Activated naive CD4-positive, alpha-beta T cell treated with anti-CD3 and anti-CD28 coated beads, Interleukin-2, amount 10 ng/mL, durations not matched to agents 7 days and 5 days (primary cell): ENCODE data around the gene MAFB.

ENCODE experiments used
- CTCF ChIA-PET: fragments of 350-600 bp; sonication (Branson Sonifier 250); formaldehyde crosslinking; loops from one replicate; lab custom pipeline; 2021; ENCODE audit warnings: antibody characterized with exemption; lab: Charles Lee
- DNase-seq: peaks from one replicate; pipeline ENCODE4 v3.0.0-alpha.2; 2020
- H3K27ac Mint-ChIP-seq: one replicate; pipeline ENCODE4 v1.8.0; 2021; ENCODE audit warnings: mild to moderate bottlenecking, moderate library complexity, mixed read lengths
- H3K27me3 Mint-ChIP-seq: one replicate; pipeline ENCODE4 v1.8.0; 2021; ENCODE audit warnings: mild to moderate bottlenecking, mixed read lengths
- H3K36me3 Mint-ChIP-seq: one replicate; pipeline ENCODE4 v1.8.0; 2021; ENCODE audit warnings: mixed read lengths
- H3K4me1 Mint-ChIP-seq: one replicate; pipeline ENCODE4 v1.8.0; 2021; ENCODE audit warnings: mixed read lengths
- H3K4me3 Mint-ChIP-seq: one replicate; pipeline ENCODE4 v1.8.0; 2021; ENCODE audit warnings: mild to moderate bottlenecking, moderate library complexity, mixed read lengths
- H3K9me3 Mint-ChIP-seq: one replicate; pipeline ENCODE4 v1.8.0; 2021; ENCODE audit warnings: mixed read lengths

Gene MAFB

DNA sequence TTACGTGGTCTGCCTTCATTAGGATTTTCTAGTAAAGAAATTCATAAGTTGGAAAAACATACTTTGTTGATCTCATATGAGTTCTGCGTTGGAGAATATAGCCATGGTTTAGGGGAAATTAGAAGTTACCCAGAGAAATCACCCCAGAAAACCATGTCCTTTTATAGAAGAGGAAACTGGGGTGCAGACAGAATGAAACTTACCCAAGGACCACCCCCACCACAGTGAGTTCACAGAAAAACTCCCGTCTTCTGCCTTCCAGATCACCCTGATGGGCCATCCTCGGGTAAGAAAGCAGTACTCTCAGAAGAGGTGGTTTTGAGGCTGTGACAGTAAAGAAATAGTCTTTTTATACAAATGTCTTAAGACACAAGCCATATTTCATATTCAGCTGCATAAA lies 25.1 kb upstream of the MAFB start:
- Mint-ChIP-seq H3K27ac (no peak overlapping the region), H3K4me1 (no peaks in the 10 kb centered on the region), H3K4me3 (no peak overlapping the region), H3K9me3 (no peaks in the 10 kb centered on the region), H3K36me3 (no peaks in the 10 kb centered on the region), H3K27me3 (peaks cover 19% of the 10 kb centered on the region)
- DNase-seq: no peak
- CTCF ChIA-PET: interaction anchor here (0.7 to 1.0 kb wide), 3 partner anchors 24 to 249 kb away, joined by 3 to 6 read pairs (median 3); no protein-coding TSS in a partner anchor

DNA sequence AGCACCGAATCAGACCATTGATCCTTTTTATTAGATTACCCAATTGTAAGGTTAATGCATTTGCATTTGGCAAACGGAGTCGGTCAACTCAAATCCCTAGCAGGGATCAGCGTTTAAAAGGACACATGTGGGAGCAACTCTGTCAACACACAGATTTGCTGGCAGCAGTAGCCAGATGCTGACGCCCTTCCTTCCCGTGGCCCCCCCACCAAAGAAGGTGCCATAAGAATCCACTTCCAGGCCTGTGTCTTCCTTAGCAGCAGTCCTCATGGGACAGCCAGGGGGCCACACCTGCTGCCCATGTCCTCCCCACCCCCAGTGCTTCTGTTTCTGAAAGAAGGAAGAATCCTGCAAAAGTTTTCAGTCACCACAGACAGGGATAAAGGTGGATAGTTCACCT lies 24.5 kb upstream of the MAFB start:
- CTCF ChIA-PET: no interaction called here
- Mint-ChIP-seq H3K36me3 (no peaks in the 10 kb centered on the region), H3K9me3 (no peaks in the 10 kb centered on the region), H3K4me1 (no peaks in the 10 kb centered on the region), H3K27ac (no peak overlapping the region), H3K27me3 (peaks cover 21% of the 10 kb centered on the region), H3K4me3 (no peak overlapping the region)
- no peak for DNase-seq

DNA sequence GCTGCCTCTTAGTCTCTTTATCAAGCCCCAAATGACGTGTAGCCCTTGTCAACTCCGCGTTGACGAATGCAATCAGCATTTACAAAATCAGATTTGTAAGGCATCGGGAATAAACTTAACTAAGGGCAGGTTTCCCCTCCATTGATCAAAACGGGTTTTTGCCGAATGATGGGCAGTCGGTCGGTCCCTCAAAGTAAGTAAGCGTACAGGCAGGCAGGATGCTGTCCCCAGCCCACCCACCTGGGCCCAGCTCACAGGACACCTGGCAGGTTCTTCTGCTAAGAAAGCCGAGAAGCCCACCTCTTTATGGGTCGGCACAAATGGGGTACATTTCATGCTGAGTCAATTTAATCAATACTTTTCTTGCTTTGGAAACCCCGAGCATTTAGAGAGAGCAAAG lies 22.0 kb upstream of the MAFB start:
- CTCF ChIA-PET: no interaction called here
- Mint-ChIP-seq H3K27me3 (peaks cover 25% of the 10 kb centered on the region), H3K4me1 (no peaks in the 10 kb centered on the region), H3K4me3 (no peak overlapping the region), H3K36me3 (no peaks in the 10 kb centered on the region), H3K9me3 (no peaks in the 10 kb centered on the region), H3K27ac (no peak overlapping the region)
- no peak for DNase-seq

DNA sequence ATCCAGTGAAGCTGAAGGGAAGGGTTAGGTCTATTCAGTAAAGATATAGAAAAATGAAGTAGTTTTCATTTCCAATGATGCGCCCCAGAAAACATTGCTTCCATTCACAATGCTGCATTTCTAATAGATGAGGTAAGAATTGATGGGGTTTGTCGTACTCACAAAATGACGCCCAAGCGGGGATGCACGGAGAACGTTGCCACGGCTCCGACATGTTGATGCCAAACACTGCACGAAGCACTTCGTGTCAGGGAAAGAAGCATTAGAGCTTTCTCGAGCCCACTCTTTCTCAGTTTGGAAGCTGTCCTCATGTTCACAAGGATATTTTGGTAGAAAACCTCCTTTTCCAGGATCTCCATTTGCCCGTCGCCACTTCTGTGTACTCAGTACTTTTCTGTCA lies 21.6 kb upstream of the MAFB start:
- peaks cover 26% of the 10 kb centered on the region for H3K27me3 Mint-ChIP-seq
- no peaks in the 10 kb centered on the region for H3K4me1 Mint-ChIP-seq
- H3K4me3 Mint-ChIP-seq: no peak overlapping the region
- H3K27ac Mint-ChIP-seq: no peak overlapping the region
- H3K36me3 Mint-ChIP-seq: no peaks in the 10 kb centered on the region
- DNase-seq: no peak
- CTCF ChIA-PET: no interaction called here
- no peaks in the 10 kb centered on the region for H3K9me3 Mint-ChIP-seq

DNA sequence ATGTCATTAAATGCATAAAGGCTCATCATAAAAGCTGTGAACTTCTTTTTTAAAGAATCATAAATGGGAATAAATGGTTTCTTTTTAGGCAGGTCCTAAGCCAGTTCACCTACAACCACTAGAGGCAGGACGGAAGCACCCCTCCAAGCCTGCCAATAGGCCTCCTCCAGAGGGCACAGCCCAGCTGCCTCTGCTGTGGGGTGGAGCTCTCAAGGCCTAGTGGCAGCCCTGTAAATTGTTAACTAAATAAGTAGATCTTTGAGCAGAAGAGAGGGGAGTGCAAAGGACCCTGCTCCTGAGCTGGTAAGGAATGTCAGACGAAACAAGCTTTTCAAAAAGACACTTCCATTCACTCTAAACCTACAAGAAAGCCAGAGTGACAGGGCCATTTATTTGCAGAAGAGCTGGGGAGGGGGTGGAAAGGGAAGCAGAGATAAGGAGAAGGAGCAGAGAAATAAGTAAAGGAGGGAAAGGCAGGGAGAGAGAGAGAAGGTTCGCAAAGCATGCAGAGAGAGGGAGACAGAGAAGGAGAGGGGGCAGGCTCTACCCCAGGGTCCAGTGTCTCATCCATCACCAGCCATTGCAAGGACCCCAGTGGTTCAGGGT lies 18.0 kb upstream of the MAFB start:
- no peaks in the 10 kb centered on the region for H3K9me3 Mint-ChIP-seq
- no peak overlapping the region for H3K4me3 Mint-ChIP-seq
- H3K27me3 Mint-ChIP-seq: peaks cover 26% of the 10 kb centered on the region
- no peaks in the 10 kb centered on the region for H3K4me1 Mint-ChIP-seq
- H3K36me3 Mint-ChIP-seq: no peaks in the 10 kb centered on the region
- no peak for DNase-seq
- CTCF ChIA-PET: interaction anchor here (1.1 to 1.3 kb wide), 2 partner anchors 20 to 34 kb away, joined by 3 read pairs; no protein-coding TSS in a partner anchor
- no peak overlapping the region for H3K27ac Mint-ChIP-seq

DNA sequence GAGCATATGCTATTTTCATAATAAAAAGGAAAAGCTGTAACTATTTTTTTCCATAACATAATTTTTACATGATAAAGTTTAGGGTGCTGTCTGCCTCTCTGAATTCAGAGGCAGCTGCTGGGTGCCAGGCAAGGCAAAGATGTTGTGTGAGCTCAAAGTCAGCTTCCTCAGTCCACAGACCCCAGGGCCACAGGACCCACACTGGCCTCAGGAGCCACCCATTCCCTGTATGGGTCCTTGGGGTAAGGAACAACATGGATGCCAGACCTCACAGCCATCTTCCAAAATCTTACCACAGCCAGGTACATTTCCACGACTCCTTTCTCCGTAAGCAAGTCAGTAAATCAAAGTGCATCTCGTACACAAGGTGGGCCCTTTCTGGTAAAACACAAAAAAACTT lies 16.4 kb upstream of the MAFB start:
- no peak overlapping the region for H3K27ac Mint-ChIP-seq
- H3K27me3 Mint-ChIP-seq: peaks cover 26% of the 10 kb centered on the region
- CTCF ChIA-PET: no interaction called here
- H3K9me3 Mint-ChIP-seq: no peaks in the 10 kb centered on the region
- H3K4me1 Mint-ChIP-seq: no peaks in the 10 kb centered on the region
- no peaks in the 10 kb centered on the region for H3K36me3 Mint-ChIP-seq
- no peak overlapping the region for H3K4me3 Mint-ChIP-seq
- no peak for DNase-seq

DNA sequence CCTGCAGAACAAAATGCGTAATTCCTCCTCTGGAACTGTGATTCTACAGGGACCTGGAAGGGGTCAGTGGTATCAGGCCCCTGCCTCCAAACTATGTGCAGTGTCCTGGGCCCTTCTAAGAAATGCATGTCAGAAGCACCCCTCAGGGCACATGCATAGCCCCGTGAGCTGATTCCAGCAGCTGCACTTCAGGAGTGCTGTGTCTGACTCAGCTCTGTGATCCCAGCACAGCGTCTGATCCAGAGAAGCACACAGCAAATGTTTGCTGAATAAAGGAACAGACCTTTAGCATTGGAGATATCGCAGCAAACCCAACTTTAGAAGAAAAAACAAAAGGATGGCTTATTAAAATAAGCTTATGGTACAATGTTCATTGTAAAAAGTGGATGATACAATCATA lies 15.8 kb upstream of the MAFB start:
- no peaks in the 10 kb centered on the region for H3K4me1 Mint-ChIP-seq
- no peak overlapping the region for H3K4me3 Mint-ChIP-seq
- H3K36me3 Mint-ChIP-seq: no peaks in the 10 kb centered on the region
- peaks cover 26% of the 10 kb centered on the region for H3K27me3 Mint-ChIP-seq
- DNase-seq: no peak
- CTCF ChIA-PET: no interaction called here
- no peaks in the 10 kb centered on the region for H3K9me3 Mint-ChIP-seq
- H3K27ac Mint-ChIP-seq: no peak overlapping the region

DNA sequence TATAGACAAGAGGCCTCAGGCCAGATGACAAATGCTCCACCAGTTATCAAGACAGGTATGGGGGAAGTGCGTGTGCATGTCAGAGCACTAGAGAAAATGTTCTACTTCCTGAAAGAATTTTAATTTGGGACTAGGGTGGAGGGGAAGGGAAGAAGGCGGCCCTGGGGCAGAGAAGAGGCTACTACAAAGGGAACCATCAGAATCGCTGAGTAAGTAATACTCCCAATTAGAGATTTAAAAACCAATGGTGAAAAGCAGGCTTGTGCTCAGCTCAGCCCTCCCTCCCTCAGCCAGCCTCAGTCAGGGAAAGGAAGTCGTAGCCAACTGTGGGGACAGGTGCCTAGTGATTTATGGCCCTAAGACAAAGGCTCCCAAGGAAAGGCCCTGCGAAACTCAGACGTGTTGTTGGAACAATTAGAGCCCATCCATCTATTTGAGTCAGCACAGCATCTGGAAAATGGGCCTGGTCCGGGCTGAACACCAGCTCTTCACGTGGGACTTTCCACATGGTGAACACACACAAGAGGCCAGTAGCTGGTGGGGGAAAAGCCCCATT lies 15.0 kb upstream of the MAFB start:
- Mint-ChIP-seq H3K4me3 (no peak overlapping the region), H3K36me3 (no peaks in the 10 kb centered on the region), H3K9me3 (no peaks in the 10 kb centered on the region), H3K4me1 (no peaks in the 10 kb centered on the region), H3K27ac (no peak overlapping the region), H3K27me3 (peaks cover 32% of the 10 kb centered on the region)
- CTCF ChIA-PET: interaction anchor here (1.1 kb wide), 1 partner anchor 37 kb away, joined by 3 read pairs; no protein-coding TSS in a partner anchor
- DNase-seq: no peak

DNA sequence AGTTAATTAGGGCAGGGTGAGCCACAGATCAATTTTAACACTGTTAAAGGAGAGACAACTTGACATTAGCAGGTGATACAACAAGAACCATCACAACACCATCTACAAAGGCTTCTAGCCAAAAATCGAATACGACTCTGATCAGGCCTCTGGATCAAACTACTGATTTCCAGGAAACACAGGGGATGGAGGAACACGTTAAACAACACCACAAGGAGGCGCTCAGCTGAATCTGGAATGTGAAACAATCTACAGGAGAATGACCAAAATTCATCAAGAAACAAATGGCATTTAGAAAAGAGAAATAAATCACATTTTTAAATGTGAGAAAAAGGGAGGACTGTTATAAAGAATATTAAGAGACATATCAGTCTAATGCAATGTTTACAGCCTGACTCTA lies 13.5 kb upstream of the MAFB start:
- Mint-ChIP-seq H3K36me3 (no peaks in the 10 kb centered on the region), H3K27ac (no peak overlapping the region), H3K27me3 (peaks cover 43% of the 10 kb centered on the region), H3K4me1 (no peaks in the 10 kb centered on the region), H3K4me3 (no peak overlapping the region), H3K9me3 (no peaks in the 10 kb centered on the region)
- no peak for DNase-seq
- CTCF ChIA-PET: no interaction called here

DNA sequence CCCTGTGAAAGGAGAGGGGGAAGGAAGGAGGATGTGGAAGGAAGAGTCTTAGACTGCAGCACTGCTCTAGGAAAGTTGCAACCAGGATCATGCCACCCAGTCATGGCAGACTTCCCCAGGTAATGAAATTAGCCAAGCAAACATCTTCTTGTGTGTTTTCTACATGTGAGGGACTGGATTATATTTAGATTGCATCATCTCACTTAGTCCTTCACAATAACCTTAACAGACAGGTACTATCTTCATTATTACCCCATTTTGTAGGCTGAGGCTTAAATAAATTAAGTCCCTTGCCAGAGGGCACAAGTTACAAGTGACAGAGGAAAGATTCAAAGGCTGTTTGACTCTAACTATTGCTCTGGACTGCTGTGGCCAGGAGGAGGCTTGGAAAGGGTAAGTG lies 9.7 kb upstream of the MAFB start:
- H3K27me3 Mint-ChIP-seq: peaks cover 63% of the 10 kb centered on the region

DNA sequence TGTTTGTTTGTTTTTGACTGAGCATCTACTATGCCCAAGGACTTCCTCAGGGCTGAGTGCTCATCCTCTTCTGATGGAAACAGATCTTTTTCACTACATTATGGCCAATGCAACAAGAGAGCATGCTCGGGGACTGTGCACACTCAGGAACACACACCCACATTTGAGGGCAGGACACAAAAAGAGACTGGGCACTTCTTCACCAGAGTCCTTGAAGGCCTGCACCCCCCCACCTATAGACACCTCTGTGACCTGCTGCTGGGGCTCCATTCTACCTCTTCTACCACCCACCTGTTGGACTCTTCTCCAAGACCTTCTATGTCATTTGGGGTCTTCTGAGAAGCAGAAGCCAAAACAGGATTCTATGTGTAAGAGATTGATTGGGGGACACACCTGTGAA lies 9.2 kb upstream of the MAFB start:
- no peak for DNase-seq
- Mint-ChIP-seq H3K4me1 (no peaks in the 10 kb centered on the region), H3K27ac (no peak overlapping the region), H3K9me3 (no peaks in the 10 kb centered on the region), H3K4me3 (no peak overlapping the region), H3K27me3 (peaks cover 64% of the 10 kb centered on the region), H3K36me3 (no peaks in the 10 kb centered on the region)
- CTCF ChIA-PET: no interaction called here

More for the DNA sequence above, 9.7 kb upstream of the MAFB start:
- no peaks in the 10 kb centered on the region for H3K9me3 Mint-ChIP-seq
- no peaks in the 10 kb centered on the region for H3K4me1 Mint-ChIP-seq
- CTCF ChIA-PET: no interaction called here
- no peak overlapping the region for H3K27ac Mint-ChIP-seq
- no peak overlapping the region for H3K4me3 Mint-ChIP-seq
- DNase-seq: no peak
- H3K36me3 Mint-ChIP-seq: no peaks in the 10 kb centered on the region

DNA sequence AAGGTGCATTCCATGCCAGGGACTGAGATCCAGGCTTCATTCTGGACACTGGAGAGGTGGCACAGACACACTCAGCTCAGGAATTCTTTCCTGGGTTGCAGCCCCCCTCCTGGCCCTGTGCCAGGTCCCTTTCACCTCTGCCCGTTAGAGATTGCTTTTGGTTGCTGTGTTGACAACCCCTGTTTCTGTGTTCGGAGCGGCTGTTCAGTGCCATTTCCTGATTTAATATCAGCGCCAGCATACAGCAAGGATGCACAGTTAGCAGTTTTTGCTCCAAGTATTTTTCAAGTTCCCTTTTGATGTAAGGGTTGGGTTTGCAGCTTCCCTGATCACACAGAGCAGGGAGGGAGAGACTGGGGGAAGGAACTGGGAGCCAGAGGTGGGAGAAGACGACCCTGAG lies 8.5 kb upstream of the MAFB start:
- H3K27ac Mint-ChIP-seq: no peak overlapping the region
- CTCF ChIA-PET: no interaction called here
- H3K4me1 Mint-ChIP-seq: no peaks in the 10 kb centered on the region
- H3K4me3 Mint-ChIP-seq: no peak overlapping the region
- no peaks in the 10 kb centered on the region for H3K36me3 Mint-ChIP-seq
- DNase-seq: no peak
- H3K27me3 Mint-ChIP-seq: peaks cover 71% of the 10 kb centered on the region
- no peaks in the 10 kb centered on the region for H3K9me3 Mint-ChIP-seq

DNA sequence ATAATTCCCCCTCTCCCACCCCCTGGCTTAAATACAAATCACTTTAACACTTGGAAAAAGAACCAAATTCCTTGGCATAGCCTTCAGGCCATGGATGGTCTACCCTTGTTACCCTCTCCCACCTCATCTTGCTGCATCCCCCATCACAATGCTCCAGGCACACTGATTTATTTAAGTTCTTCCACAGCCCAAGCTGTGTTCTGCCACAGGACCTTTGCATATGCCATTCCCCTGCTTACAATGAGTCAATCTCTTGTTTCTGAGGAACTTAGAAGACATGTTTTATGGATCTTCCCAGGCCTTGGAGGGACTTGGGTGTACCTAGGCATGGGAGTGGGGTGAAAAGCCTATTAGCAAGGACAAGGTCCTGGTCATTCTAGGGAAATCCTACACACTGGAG lies 6.2 kb upstream of the MAFB start:
- CTCF ChIA-PET: no interaction called here
- H3K4me1 Mint-ChIP-seq: peaks cover 5% of the 10 kb centered on the region
- H3K36me3 Mint-ChIP-seq: no peaks in the 10 kb centered on the region
- no peak overlapping the region for H3K4me3 Mint-ChIP-seq
- no peaks in the 10 kb centered on the region for H3K9me3 Mint-ChIP-seq
- no peak overlapping the region for H3K27ac Mint-ChIP-seq
- H3K27me3 Mint-ChIP-seq: peaks cover 90% of the 10 kb centered on the region
- no peak for DNase-seq

DNA sequence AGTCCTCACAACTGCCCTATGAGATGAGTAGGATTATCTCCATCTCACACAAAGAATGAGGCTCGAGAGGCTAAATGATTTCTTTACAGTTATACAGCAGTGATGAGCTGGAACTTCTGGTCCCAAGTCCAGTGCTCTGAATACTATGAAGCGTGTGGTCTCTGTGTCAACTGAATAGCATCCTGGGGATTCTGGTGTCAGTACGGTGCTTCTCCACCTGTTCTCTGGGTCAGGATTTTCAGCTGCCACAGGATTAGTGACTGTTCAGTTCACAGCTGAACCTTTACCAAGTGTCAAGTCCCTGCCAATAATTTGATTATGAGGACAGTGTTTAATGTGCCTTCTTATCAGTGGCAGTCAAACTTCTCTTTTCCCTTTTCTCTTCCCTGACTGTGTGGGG lies 5.2 kb upstream of the MAFB start:
- CTCF ChIA-PET: no interaction called here
- H3K4me3 Mint-ChIP-seq: no peak overlapping the region
- no peak for DNase-seq
- H3K27me3 Mint-ChIP-seq: peaks cover 95% of the 10 kb centered on the region
- H3K9me3 Mint-ChIP-seq: no peaks in the 10 kb centered on the region
- H3K4me1 Mint-ChIP-seq: peaks cover 14% of the 10 kb centered on the region
- H3K27ac Mint-ChIP-seq: no peak overlapping the region
- no peaks in the 10 kb centered on the region for H3K36me3 Mint-ChIP-seq

DNA sequence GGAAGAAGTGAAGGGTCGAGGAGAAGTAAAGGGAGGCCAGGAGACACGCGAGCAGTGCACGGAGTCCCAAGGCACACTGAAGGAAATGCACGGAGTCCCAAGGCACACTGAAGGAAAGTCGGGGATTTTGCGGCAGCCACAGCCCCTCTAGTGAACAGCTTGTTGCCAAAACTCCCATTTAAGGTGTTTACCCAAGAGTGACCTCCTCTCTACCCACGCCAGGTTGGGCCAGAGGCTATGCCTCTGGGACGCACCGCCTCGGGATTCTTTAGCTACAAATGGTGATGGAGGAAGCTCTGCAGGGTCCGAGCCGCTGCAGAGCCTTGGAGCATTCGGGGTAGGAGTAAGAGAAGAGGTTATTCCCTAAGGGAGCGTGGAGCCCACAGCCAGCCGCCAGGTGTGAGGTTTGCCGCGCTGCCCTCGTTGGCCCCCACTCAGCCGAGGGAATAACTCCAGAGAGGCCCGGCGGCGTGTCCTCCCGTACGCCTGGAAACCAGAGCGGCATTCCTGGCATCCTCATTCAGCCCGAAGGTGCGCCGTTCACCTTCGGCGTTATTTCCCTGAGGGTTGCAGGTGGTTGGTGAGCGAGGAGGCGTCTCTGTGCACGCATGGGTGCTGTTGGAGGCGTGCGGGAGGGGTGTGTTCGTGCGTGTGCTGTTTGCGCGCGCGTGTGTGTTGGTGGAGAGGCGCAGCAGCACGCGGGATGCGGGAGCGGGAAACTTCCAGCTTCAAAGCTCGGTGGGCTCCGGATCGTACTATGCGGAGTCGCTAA lies 3.4 kb upstream of the MAFB start:
- peaks cover 17% of the 10 kb centered on the region for H3K4me1 Mint-ChIP-seq
- no peak for DNase-seq
- CTCF ChIA-PET: no interaction called here
- no peak overlapping the region for H3K27ac Mint-ChIP-seq
- H3K27me3 Mint-ChIP-seq: peaks cover 96% of the 10 kb centered on the region
- H3K4me3 Mint-ChIP-seq: no peak overlapping the region
- no peaks in the 10 kb centered on the region for H3K9me3 Mint-ChIP-seq
- H3K36me3 Mint-ChIP-seq: no peaks in the 10 kb centered on the region
